ENCODE results near the gene FGD4. TPM values are rescaled to one million over a fixed set of nuclear protein-coding genes. Genes with fewer than 3 reads are reported as not detected.

FGD4 gene
- total and polyA plus RNA-seq, 9 of the 15 experiments (the other 6 are each of a cell fraction or from before 2014, with no cell fraction given) = 0.05 to 0.51 (median 0.27) TPM

GRCh38 chr12:32516230-32516629, 116.9 kb downstream of the FGD4 start (continued):
- peak; percentile 32; the same call in 1 of the 2 replicates for TF ChIP-seq ZFX (CRISPR knock-in tag; IDR thresholded peaks at IDR 0.05)
- no peak for TF ChIP-seq XRCC5 (IDR thresholded peaks at IDR 0.05; ENCODE audit: low read depth, low read length)
- TF ChIP-seq NFATC3 (IDR thresholded peaks at IDR 0.05) = no peak
- TF ChIP-seq AFF4 (CRISPR knock-in tag; IDR thresholded peaks at IDR 0.05) = no peak
- no peak for TF ChIP-seq NBN (IDR thresholded peaks at IDR 0.05; ENCODE audit: low read depth)
- no peak for TF ChIP-seq ZSCAN32 (CRISPR knock-in tag; IDR thresholded peaks at IDR 0.05)
- TF ChIP-seq RBM39 (optimal IDR thresholded peaks at IDR 0.05; ENCODE audit: low read depth, low read length) = no peak
- TF ChIP-seq SFPQ (IDR thresholded peaks at IDR 0.05; ENCODE audit: low read depth, low read length) = no peak
- no peak for TF ChIP-seq CHD2 (IDR thresholded peaks at IDR 0.05; ENCODE audit: low read depth, low read length)
- no peak for TF ChIP-seq E2F3 (CRISPR knock-in tag; IDR thresholded peaks at IDR 0.05)
- no peak for TF ChIP-seq ZNF445 (CRISPR knock-in tag; IDR thresholded peaks at IDR 0.05; ENCODE audit: low read depth)
- TF ChIP-seq CUX1 (CRISPR knock-in tag; IDR thresholded peaks at IDR 0.05) = no peak
- TF ChIP-seq MAX (CRISPR knock-in tag; IDR thresholded peaks at IDR 0.05) = no peak
- no peak for TF ChIP-seq SMC3 (conservative IDR thresholded peaks at IDR 0.05; ENCODE audit: insufficient read depth, low read depth, low read length)
- no peak for TF ChIP-seq ZNF589 (CRISPR knock-in tag; IDR thresholded peaks at IDR 0.05; ENCODE audit: low read depth)
- TF ChIP-seq ZNF584 (CRISPR knock-in tag; IDR thresholded peaks at IDR 0.05; ENCODE audit: low read depth) = no peak
- TF ChIP-seq SMARCA5 (IDR thresholded peaks at IDR 0.05) = no peak
- no peak for TF ChIP-seq RBM34 (IDR thresholded peaks at IDR 0.05; ENCODE audit: borderline replicate concordance, insufficient read depth, low read length)
- no peak for TF ChIP-seq ZNF311 (CRISPR knock-in tag; IDR thresholded peaks at IDR 0.05)

All from K562 (cell line).